HepG2 (cell line): ENCODE measurements around the gene DDX28. TPM values are rescaled to one million over a fixed set of nuclear protein-coding genes. Genes with fewer than 3 reads are reported as not detected.

Experiments
- CHCHD3 ChIP-seq: sonication (generic); formaldehyde crosslinking; IDR thresholded peaks from 2 replicates; pipeline ENCODE4 v1.8.0; 2022; ENCODE audit warnings: mild to moderate bottlenecking, missing genetic modification reagents, moderate library complexity
- DZIP1 ChIP-seq: sonication (generic); formaldehyde crosslinking; IDR thresholded peaks from 2 replicates; pipeline ENCODE4 v1.5.0; 2020; ENCODE audit warnings: mild to moderate bottlenecking, missing genetic modification reagents
- EED ChIP-seq: sonication (generic); formaldehyde crosslinking; IDR thresholded peaks from 2 replicates; pipeline ENCODE4 v1.5.0; 2020; ENCODE audit warnings: mild to moderate bottlenecking, missing genetic modification reagents
- ERF ChIP-seq: IDR thresholded peaks from 2 replicates; pipeline ENCODE4 v1.6.1; 2018; ENCODE audit warnings: missing biosample characterization, missing genetic modification reagents
- HIC2 ChIP-seq: sonication (generic); formaldehyde crosslinking; IDR thresholded peaks from 2 replicates; pipeline ENCODE4 v1.9.0; 2022; ENCODE audit warnings: low read depth, missing genetic modification reagents
- HOMEZ ChIP-seq: IDR thresholded peaks from 2 replicates; pipeline ENCODE4 v1.6.1; 2016; ENCODE audit warnings: low read depth
- IRX3 ChIP-seq: sonication (generic); formaldehyde crosslinking; IDR thresholded peaks from 2 replicates; pipeline ENCODE4 v1.8.1; 2023; ENCODE audit warnings: mild to moderate bottlenecking, low read depth, missing genetic modification reagents, borderline replicate concordance
- JARID2 ChIP-seq: sonication (generic); formaldehyde crosslinking; IDR thresholded peaks from 2 replicates; pipeline ENCODE4 v1.8.1; 2023; ENCODE audit warnings: missing genetic modification reagents, inconsistent platforms; ENCODE audit not compliant: insufficient replicate concordance
- MYPOP ChIP-seq: sonication (generic); formaldehyde crosslinking; IDR thresholded peaks from 2 replicates; pipeline ENCODE4 v1.8.1; 2023; ENCODE audit warnings: mild to moderate bottlenecking, moderate library complexity, missing genetic modification reagents
- RFXANK ChIP-seq: IDR thresholded peaks from 2 replicates; pipeline ENCODE4 v1.6.1; 2016
- RORA ChIP-seq: sonication (generic); formaldehyde crosslinking; IDR thresholded peaks from 2 replicates; pipeline ENCODE4 v1.5.0; 2020; ENCODE audit warnings: mild to moderate bottlenecking, missing genetic modification reagents, moderate library complexity
- SMC3 ChIP-seq: IDR thresholded peaks from 2 replicates; pipeline ENCODE4 v1.6.1; 2011; ENCODE audit warnings: low read length, improper control_type of control experiment
- TCF7 ChIP-seq: sonication (generic); IDR thresholded peaks from 2 replicates; pipeline ENCODE4 v1.6.1; 2016; ENCODE audit warnings: antibody characterized with exemption, low read depth
- ZBTB25 ChIP-seq: IDR thresholded peaks from 2 replicates; pipeline ENCODE4 v1.6.1; 2018; ENCODE audit warnings: missing genetic modification reagents
- ZNF124 ChIP-seq: sonication (generic); formaldehyde crosslinking; IDR thresholded peaks from 2 replicates; pipeline ENCODE4 v1.4.0; 2020; ENCODE audit warnings: missing genetic modification reagents
- ZNF274 ChIP-seq: sonication (generic); formaldehyde crosslinking; IDR thresholded peaks from 2 replicates; pipeline ENCODE4 v1.5.1; 2020; ENCODE audit warnings: mild to moderate bottlenecking, missing genetic modification reagents
- ZNF563 ChIP-seq: sonication (generic); formaldehyde crosslinking; IDR thresholded peaks from 2 replicates; pipeline ENCODE4 v1.8.0; 2022; ENCODE audit warnings: mild to moderate bottlenecking, moderate library complexity, missing genetic modification reagents
- ZNF749 ChIP-seq: sonication (generic); formaldehyde crosslinking; IDR thresholded peaks from 2 replicates; pipeline ENCODE4 v1.8.0; 2022; ENCODE audit warnings: mild to moderate bottlenecking, missing genetic modification reagents, moderate library complexity, borderline replicate concordance
- ZNF883 ChIP-seq: sonication (generic); formaldehyde crosslinking; IDR thresholded peaks from 2 replicates; pipeline ENCODE4 v1.5.1; 2020; ENCODE audit warnings: mild to moderate bottlenecking, missing genetic modification reagents; ENCODE audit errors: not compliant biosample characterization
- polyA plus RNA-seq, 8 experiments: library from polyadenylated mRNA; depleted of rRNA in 3 of 8; stranded (reverse) in 7 of 8; unstranded in 1 of 8; fragments of >200 nt; fragmentation: Illumina TruSeq in 4 of 8; extraction: Trizol in 4 of 8; gene quantifications; 2 replicates each; pipeline versions ENCODE4 v1.2.1 to v1.2.3, GENCODE V29; 2011 to 2016; ENCODE audit warnings: low read depth in 4 of 8, missing spikeins in 1 of 8, mixed read lengths in 1 of 8; ENCODE audit not compliant: insufficient read depth in 1 of 8
- total RNA-seq, 5 experiments: library from RNA; depleted of rRNA; stranded (reverse); fragments of >200 nt; fragmentation: Illumina TruSeq; extraction: Trizol; gene quantifications; 2 replicates each; pipeline ENCODE4 v1.2.3, GENCODE V29; 2016; ENCODE audit warnings: low read depth in 1 of 5

Gene DDX28
- total and polyA plus RNA-seq, 2 of the 13 experiments (the other 11 are each of a cell fraction or from before 2014, with no cell fraction given), result 14.1 to 16.4 TPM

- peak; percentile 78 for TF ChIP-seq JARID2
- peak; percentile 64 for TF ChIP-seq ZNF563 (CRISPR knock-in tag)
- peak; percentile 61; the same call in 1 of the 2 replicates for TF ChIP-seq RFXANK (CRISPR knock-in tag)
- no peak for TF ChIP-seq DZIP1 (CRISPR knock-in tag)
- peak; percentile 18; the same call in 1 of the 2 replicates for TF ChIP-seq MYPOP (CRISPR knock-in tag)
- no peak for TF ChIP-seq ZNF124 (CRISPR knock-in tag)
- TF ChIP-seq EED (CRISPR knock-in tag), result 0 out of 2 replicates have a peak, but pooled peaks have one; percentile 38
- peak; percentile 89 for TF ChIP-seq ERF (CRISPR knock-in tag)
- no peak for TF ChIP-seq TCF7
- peak; percentile 89; the same call in 1 of the 2 replicates for TF ChIP-seq ZNF274 (CRISPR knock-in tag)
- TF ChIP-seq ZNF749 (CRISPR knock-in tag), result no peak
- TF ChIP-seq ZBTB25 (CRISPR knock-in tag), result peak; percentile 88
- TF ChIP-seq IRX3 (CRISPR knock-in tag), result peak; percentile 73; the same call in 1 of the 2 replicates
- TF ChIP-seq CHCHD3 (CRISPR knock-in tag), result 0 out of 2 replicates have a peak, but pooled peaks have one; percentile 68
- peak; percentile 58; the same call in 1 of the 2 replicates for TF ChIP-seq SMC3
- peak; percentile 17; the same call in 1 of the 2 replicates for TF ChIP-seq HIC2 (CRISPR knock-in tag)
- peak; percentile 69 for TF ChIP-seq ZNF883 (CRISPR knock-in tag)
- peak; percentile 49; the same call in 1 of the 2 replicates for TF ChIP-seq HOMEZ (CRISPR knock-in tag)
- TF ChIP-seq RORA (CRISPR knock-in tag), result no peak
These were observed 29.6 kb downstream of the DDX28 start (continued) for GRCh38 chr16:67993207-67994039.
